ENCODE results near the gene CAMKK1. TPM values are rescaled to one million over a fixed set of nuclear protein-coding genes. Genes with fewer than 3 reads are reported as not detected.

Gene CAMKK1
- total and polyA plus RNA-seq, 2 donors (not counting 3 experiments of a cell fraction or from before 2014, with no cell fraction given) = 4.5 to 6.1 TPM

DNA sequence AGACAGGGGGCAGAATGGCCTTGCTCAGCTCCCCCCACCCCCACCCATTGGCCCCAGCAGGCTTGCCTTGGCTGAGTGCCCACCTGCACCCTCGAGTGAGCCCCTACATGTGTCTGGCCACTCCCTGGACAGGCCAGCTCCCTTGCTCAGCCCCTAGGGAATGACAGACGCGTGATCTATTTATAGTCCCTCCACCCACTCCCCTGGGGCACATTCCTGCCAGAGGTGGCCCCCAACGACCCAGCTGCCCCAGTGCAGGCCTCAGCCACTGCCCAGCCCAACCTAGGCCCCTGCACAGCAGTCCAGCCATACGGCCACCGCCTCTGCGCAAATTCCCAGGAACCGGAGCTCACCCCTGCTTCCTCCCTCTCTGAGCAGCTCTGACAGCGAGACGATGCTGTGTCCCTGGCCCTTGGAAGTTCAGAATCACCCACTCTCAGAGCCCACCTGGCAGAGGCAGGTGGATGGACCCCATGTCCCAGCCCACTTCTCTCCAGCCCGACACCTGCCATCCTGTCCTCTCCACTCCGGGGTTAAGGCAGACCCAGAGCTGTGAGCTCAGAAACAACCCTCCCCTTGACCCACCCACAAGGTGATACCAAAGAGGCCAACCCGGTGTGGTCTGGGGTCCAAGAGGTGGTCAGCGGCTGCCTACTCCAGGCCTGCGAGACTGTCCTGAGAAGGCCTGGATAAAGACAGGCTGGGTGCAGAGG lies 34.9 kb upstream of the CAMKK1 start:
- BruUV-seq (replicated peaks) = no TSS peak

DNA sequence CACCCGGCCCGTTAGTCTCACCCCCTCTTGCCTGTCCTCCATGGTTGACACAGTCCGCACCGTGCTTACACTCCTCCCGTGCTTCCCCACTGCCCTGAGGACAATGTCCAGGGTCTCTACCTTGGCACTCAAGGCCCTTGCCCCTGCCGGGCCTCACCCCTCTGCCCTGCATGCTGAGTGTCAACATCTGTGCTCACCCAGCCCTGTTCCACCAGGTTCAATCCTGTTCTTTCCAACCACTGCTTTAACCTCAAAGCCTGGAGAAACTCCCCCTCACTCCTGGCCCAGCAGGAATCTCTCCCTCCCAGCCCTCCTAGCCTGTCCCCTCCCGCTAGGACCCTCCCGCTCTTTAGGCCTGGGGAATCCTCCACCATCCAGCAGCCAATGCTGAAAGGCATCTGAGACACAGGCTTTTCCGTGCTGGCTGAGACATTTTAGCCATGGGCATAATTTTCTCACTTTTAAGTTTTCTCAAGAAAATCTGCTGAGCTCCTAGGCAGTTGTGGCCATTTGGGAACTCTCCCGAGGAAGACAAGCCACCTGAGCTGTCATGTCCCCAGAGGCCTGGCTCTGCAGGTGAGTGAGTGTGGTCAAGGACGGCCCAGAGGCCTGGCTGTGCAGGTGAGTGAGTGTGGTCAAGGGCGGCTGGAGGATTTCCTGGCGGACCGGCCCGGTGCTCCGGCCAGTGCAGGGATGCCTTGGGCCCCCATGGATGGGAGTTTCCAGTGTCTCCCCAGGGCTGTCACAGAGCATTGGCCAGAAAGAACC lies 34.2 kb upstream of the CAMKK1 start:
- Histone ChIP-seq H2AFZ (ENCODE audit: low read depth, low read length) (no peak overlapping the region), H3K27ac (ENCODE audit: insufficient read depth, low read depth, low read length) (no peak overlapping the region), H3K9me1 (replicated peaks; ENCODE audit: control insufficient read depth, extremely low read depth, insufficient read depth, low read length) (no peaks in the 10 kb centered on the region), H3K9me3 (replicated peaks; ENCODE audit: control insufficient read depth, insufficient read depth, low read length) (no peaks in the 10 kb centered on the region), H3K4me2 (ENCODE audit: insufficient read depth, low read length) (no peak overlapping the region), H3K4me3 (replicated peaks in 1 of 3; ENCODE audit: insufficient read depth in 1 of 3, low read depth in 1 of 3, low read length in 3 of 3) (no peak overlapping the region), H3K9ac (replicated peaks; ENCODE audit: extremely low read depth, insufficient read depth, low read length) (no peak overlapping the region), H3K27me3 (ENCODE audit: control insufficient read depth in 2 of 2, insufficient read depth in 2 of 2, low read length in 2 of 2) (no peaks in the 10 kb centered on the region), H4K20me1 (replicated peaks; ENCODE audit: control insufficient read depth, extremely low read depth, insufficient read depth, low read length) (no peaks in the 10 kb centered on the region), H3K4me1 (ENCODE audit: control insufficient read depth, extremely low read depth, insufficient read depth, low read length) (no peaks in the 10 kb centered on the region), H3K36me3 (ENCODE audit: control insufficient read depth in 2 of 2, extremely low read depth in 1 of 2, insufficient read depth in 2 of 2, low read length in 2 of 2) (no peaks in the 10 kb centered on the region), H3K79me2 (ENCODE audit: control insufficient read depth, insufficient read depth, low read length) (no peaks in the 10 kb centered on the region)
- intact Hi-C loops (cut with micrococcal nuclease) (no loop called here), dilution Hi-C loops (cut with MboI; ENCODE audit: extremely low pct_ligation_motif_present, low sequenced_read_pairs) (no loop called here)
- TF ChIP-seq EZH2 (IDR thresholded peaks at IDR 0.05; ENCODE audit: borderline replicate concordance, low read depth, low read length, severe bottlenecking) (no peak), GATA2 (IDR thresholded peaks at IDR 0.05; ENCODE audit: insufficient read depth, insufficient read length, low read depth, low read length) (no peak), MYC (IDR thresholded peaks at IDR 0.05; ENCODE audit: low read depth, low read length) (no peak), POLR2AphosphoS5 (IDR thresholded peaks at IDR 0.05; ENCODE audit: insufficient read depth, low read depth, low read length) (no peak), JUN (IDR thresholded peaks at IDR 0.05; ENCODE audit: borderline replicate concordance, insufficient read depth, insufficient read length, low read depth) (no peak)
- TF ChIP-seq, protein P1, sequence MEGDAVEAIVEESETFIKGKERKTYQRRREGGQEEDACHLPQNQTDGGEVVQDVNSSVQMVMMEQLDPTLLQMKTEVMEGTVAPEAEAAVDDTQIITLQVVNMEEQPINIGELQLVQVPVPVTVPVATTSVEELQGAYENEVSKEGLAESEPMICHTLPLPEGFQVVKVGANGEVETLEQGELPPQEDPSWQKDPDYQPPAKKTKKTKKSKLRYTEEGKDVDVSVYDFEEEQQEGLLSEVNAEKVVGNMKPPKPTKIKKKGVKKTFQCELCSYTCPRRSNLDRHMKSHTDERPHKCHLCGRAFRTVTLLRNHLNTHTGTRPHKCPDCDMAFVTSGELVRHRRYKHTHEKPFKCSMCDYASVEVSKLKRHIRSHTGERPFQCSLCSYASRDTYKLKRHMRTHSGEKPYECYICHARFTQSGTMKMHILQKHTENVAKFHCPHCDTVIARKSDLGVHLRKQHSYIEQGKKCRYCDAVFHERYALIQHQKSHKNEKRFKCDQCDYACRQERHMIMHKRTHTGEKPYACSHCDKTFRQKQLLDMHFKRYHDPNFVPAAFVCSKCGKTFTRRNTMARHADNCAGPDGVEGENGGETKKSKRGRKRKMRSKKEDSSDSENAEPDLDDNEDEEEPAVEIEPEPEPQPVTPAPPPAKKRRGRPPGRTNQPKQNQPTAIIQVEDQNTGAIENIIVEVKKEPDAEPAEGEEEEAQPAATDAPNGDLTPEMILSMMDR (IDR thresholded peaks at IDR 0.05; ENCODE audit: extremely low read depth in 1 of 2, insufficient read depth in 1 of 2, low read depth in 1 of 2, low read length in 2 of 2) = no peak
- CTCF ChIA-PET = interaction anchor here (1.2 to 2.6 kb wide), 4 partner anchors 9 to 72 kb away, joined by 3 to 17 read pairs (median 4); no protein-coding TSS in a partner anchor
- DNase-seq (ENCODE audit: low read depth, low spot score) (no peak), FAIRE-seq (no peak)
- BruUV-seq (replicated peaks) = no TSS peak
- POLR2A ChIA-PET = no interaction called here

More for the DNA sequence above, 34.9 kb upstream of the CAMKK1 start:
- no peak overlapping the region for H3K9ac ChIP-seq (replicated peaks; ENCODE audit: extremely low read depth, insufficient read depth, low read length)
- no peak for FAIRE-seq
- H3K27ac ChIP-seq (ENCODE audit: insufficient read depth, low read depth, low read length) = no peak overlapping the region
- no peaks in the 10 kb centered on the region for H3K36me3 ChIP-seq (ENCODE audit: control insufficient read depth in 2 of 2, extremely low read depth in 1 of 2, insufficient read depth in 2 of 2, low read length in 2 of 2)
- CTCF ChIA-PET = interaction anchor here (1.2 to 2.6 kb wide), 4 partner anchors 8 to 71 kb away, joined by 3 to 17 read pairs (median 4); no protein-coding TSS in a partner anchor
- H3K9me1 ChIP-seq (replicated peaks; ENCODE audit: control insufficient read depth, extremely low read depth, insufficient read depth, low read length) = no peaks in the 10 kb centered on the region
- no peaks in the 10 kb centered on the region for H3K27me3 ChIP-seq (ENCODE audit: control insufficient read depth in 2 of 2, insufficient read depth in 2 of 2, low read length in 2 of 2)
- H3K4me1 ChIP-seq (ENCODE audit: control insufficient read depth, extremely low read depth, insufficient read depth, low read length) = no peaks in the 10 kb centered on the region
- H4K20me1 ChIP-seq (replicated peaks; ENCODE audit: control insufficient read depth, extremely low read depth, insufficient read depth, low read length) = no peaks in the 10 kb centered on the region
- dilution Hi-C loops (cut with MboI; ENCODE audit: extremely low pct_ligation_motif_present, low sequenced_read_pairs) (no loop called here), intact Hi-C loops (cut with micrococcal nuclease) (no loop called here)
- POLR2A ChIA-PET = no interaction called here
- no peaks in the 10 kb centered on the region for H3K9me3 ChIP-seq (replicated peaks; ENCODE audit: control insufficient read depth, insufficient read depth, low read length)
- TF ChIP-seq JUN (IDR thresholded peaks at IDR 0.05; ENCODE audit: borderline replicate concordance, insufficient read depth, insufficient read length, low read depth) = no peak
- no peak overlapping the region for H2AFZ ChIP-seq (ENCODE audit: low read depth, low read length)
- no peak for DNase-seq (ENCODE audit: low read depth, low spot score)
- no peak overlapping the region for H3K4me3 ChIP-seq (replicated peaks in 1 of 3; ENCODE audit: insufficient read depth in 1 of 3, low read depth in 1 of 3, low read length in 3 of 3)
- no peak overlapping the region for H3K4me2 ChIP-seq (ENCODE audit: insufficient read depth, low read length)
- no peaks in the 10 kb centered on the region for H3K79me2 ChIP-seq (ENCODE audit: control insufficient read depth, insufficient read depth, low read length)

Measured in endothelial cell of umbilical vein (primary cell).